ENCODE measurements around the gene IER5. TPM values are rescaled to one million over a fixed set of nuclear protein-coding genes. Genes with fewer than 3 reads are reported as not detected.

Gene IER5
- total RNA-seq, 2 donors from 2014 or later = 25.6 to 55.1 TPM

DNA sequence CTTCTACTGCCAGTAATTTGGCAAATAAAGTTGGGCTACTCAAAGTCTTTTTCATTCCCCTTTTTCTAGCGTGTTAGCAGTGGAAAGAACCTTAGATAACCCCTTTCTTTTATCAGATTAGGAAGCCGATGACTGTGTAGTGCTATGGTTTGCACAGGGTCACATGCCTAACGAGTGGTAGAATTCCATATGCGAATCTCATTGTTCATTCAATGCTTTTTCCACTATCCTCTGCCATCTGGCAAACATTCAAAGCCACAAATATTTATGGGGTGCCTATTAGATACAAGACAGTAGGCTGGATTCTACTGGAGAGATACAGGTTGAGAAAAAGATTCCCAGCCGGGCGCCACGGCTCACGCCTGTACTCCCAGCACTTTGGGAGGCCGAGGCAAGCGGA, 14.9 kb upstream of the IER5 start:
- Histone ChIP-seq H3K27me3 (no peaks in the 10 kb centered on the region), H3K4me1 (peaks cover 0 to 6% of the 10 kb centered on the region in 2 donors), H3K9me3 (no peaks in the 10 kb centered on the region), H3K36me3 (no peaks in the 10 kb centered on the region), H3K4me3 (no peak overlapping the region), H3K27ac (no peak overlapping the region)
- TF ChIP-seq, protein P1, sequence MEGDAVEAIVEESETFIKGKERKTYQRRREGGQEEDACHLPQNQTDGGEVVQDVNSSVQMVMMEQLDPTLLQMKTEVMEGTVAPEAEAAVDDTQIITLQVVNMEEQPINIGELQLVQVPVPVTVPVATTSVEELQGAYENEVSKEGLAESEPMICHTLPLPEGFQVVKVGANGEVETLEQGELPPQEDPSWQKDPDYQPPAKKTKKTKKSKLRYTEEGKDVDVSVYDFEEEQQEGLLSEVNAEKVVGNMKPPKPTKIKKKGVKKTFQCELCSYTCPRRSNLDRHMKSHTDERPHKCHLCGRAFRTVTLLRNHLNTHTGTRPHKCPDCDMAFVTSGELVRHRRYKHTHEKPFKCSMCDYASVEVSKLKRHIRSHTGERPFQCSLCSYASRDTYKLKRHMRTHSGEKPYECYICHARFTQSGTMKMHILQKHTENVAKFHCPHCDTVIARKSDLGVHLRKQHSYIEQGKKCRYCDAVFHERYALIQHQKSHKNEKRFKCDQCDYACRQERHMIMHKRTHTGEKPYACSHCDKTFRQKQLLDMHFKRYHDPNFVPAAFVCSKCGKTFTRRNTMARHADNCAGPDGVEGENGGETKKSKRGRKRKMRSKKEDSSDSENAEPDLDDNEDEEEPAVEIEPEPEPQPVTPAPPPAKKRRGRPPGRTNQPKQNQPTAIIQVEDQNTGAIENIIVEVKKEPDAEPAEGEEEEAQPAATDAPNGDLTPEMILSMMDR (IDR thresholded peaks at IDR 0.05) = no peak
- DNase-seq (ENCODE audit: low spot score) = no peak

DNA sequence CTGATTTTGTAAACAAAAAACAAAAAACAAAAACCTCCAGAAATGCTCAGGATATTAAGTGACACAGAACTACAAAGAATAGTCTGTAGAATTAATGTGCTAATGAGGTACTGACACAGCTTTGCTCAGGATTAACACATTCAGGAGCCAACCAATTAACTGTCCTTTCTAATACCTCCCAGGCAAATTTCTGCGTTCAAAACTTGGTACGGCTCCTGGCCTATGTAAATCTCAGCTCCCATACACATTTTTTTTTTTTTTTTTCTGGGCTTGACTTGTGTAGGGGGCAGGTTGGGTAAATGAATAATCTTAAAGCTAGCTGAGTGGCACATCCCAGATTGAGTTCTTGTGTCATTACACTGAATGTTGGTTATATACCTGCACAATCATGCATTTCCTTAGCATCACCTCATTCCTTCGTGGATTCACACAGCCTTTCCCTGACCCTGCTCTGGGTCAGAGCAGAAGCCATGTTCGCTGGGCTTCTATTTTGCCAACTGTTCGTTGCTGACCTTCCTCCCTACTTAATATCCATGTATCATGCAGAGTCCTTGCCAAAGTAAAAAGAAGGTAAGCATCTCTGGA, 12.6 kb upstream of the IER5 start:
- Histone ChIP-seq H3K36me3 (no peaks in the 10 kb centered on the region), H3K27ac (no peak overlapping the region), H3K27me3 (no peaks in the 10 kb centered on the region), H3K4me3 (no peak overlapping the region), H3K9me3 (no peaks in the 10 kb centered on the region), H3K4me1 (peaks cover 0 to 6% of the 10 kb centered on the region in 2 donors)
- DNase-seq (ENCODE audit: low spot score) = no peak
- TF ChIP-seq, protein P1 (IDR thresholded peaks at IDR 0.05) = no peak

DNA sequence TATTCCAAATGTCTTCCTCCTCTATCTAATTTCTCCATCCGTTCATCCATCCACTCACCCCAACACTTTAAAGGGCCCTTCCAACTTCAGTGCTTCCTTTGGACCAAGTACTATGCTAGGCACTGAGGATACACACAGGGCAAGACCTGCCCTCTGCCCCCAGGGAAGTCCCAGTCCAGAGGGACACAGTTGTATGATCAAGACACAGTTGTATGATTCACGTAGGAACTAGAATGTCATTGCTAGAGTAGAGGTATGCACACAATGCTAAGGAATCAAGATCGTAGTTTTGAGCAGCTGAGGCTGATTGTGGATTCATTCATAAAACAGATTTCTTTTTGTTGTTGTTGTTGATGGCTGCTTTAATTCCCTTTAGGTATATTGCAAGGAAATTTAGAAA, 11.6 kb upstream of the IER5 start:
- DNase-seq (ENCODE audit: low spot score) = no peak
- no peaks in the 10 kb centered on the region for H3K36me3 ChIP-seq
- no peak overlapping the region for H3K4me3 ChIP-seq
- no peaks in the 10 kb centered on the region for H3K9me3 ChIP-seq
- no peak overlapping the region for H3K27ac ChIP-seq
- H3K27me3 ChIP-seq = no peaks in the 10 kb centered on the region
- TF ChIP-seq, protein P1 (IDR thresholded peaks at IDR 0.05) = no peak
- peaks cover 0 to 6% of the 10 kb centered on the region in 2 donors for H3K4me1 ChIP-seq

DNA sequence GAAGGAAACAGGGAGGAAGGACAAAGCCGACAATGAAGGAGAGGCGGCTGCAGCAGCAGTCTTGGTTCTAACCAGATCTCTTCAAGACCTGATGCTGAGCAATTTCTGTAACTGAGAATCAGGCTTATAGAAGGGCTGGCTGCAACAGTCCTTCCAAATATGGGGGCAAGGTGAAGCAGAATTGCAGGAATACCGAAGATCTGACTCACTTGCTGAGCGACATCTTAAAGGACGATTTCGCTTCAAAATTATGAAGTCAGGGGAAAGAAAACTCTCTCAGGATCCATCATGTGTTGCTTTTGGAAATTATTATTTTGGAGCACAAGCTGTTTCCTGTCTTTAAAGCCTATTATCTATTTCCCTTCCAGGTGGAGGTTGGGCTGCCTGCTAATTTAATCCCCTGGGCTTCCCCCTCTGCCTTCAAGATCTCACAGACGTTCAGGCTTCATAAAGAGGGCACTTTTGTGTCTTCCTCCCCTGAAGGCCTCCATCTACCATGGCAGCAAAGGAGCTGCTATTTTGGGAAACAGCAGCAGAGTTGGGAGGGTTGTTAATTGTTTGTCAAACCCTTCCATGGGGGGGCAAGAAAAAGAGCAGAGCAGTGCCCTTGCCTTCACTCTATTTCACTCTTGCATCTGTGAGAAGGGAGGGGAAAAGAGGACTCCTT, 10.8 kb upstream of the IER5 start:
- H3K27me3 ChIP-seq = no peaks in the 10 kb centered on the region
- no peaks in the 10 kb centered on the region for H3K36me3 ChIP-seq
- peaks cover 0 to 6% of the 10 kb centered on the region in 2 donors for H3K4me1 ChIP-seq
- TF ChIP-seq, protein P1 (IDR thresholded peaks at IDR 0.05) = no peak
- H3K9me3 ChIP-seq = no peaks in the 10 kb centered on the region
- H3K4me3 ChIP-seq = no peak overlapping the region
- no peak overlapping the region for H3K27ac ChIP-seq
- DNase-seq (ENCODE audit: low spot score) = no peak

DNA sequence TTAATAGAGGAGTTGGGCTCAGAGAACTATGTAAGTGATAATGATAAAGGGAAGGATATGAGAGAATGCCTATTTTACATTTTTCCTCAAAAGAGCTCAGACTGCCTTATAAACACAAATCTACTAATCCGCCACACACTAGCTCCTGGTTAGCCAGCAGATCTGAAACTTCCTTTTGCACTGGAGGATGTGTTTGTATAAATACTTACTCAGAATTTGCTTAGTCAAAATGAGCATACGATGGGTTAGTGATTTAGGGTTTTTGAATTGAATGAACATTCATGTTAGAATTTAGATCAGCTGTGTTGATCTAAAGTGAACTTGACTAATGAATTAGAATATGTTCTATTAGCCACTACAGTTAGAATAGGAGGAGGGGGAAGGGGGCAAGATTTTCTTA, 9.1 kb upstream of the IER5 start:
- Histone ChIP-seq H3K4me3 (no peak overlapping the region), H3K9me3 (no peaks in the 10 kb centered on the region), H3K27ac (no peak overlapping the region), H3K27me3 (no peaks in the 10 kb centered on the region), H3K36me3 (no peaks in the 10 kb centered on the region), H3K4me1 (peaks cover 0 to 6% of the 10 kb centered on the region in 2 donors)
- no peak for DNase-seq (ENCODE audit: low spot score)
- TF ChIP-seq, protein P1 (IDR thresholded peaks at IDR 0.05) = no peak
